A549 (cell line): Measurements from ENCODE around the gene RPGRIP1.

ENCODE experiments used
- CEBPB ChIP-seq, 2 experiments: fragments of >200 bp in 1 of 2; sonication (Bioruptor Twin) in 1 of 2; formaldehyde crosslinking in 1 of 2; IDR thresholded peaks; 2 replicates each; pipeline ENCODE4 v1.6.1; 2012 to 2016
- CTCF ChIP-seq: fragments of >200 bp; sonication (Bioruptor Twin); formaldehyde crosslinking; IDR thresholded peaks from 3 replicates; pipeline ENCODE4 v1.5.1; 2016
- RAD21 ChIP-seq, 2 experiments: fragments of >200 bp in 1 of 2; sonication (Bioruptor Twin) in 1 of 2; formaldehyde crosslinking in 1 of 2; IDR thresholded peaks in 1 of 2; conservative IDR thresholded peaks in 1 of 2; 2 replicates in 1 of 2; 3 replicates in 1 of 2; pipeline ENCODE4 v1.6.1; 2012 to 2018; ENCODE audit warnings: inconsistent platforms in 1 of 2

GRCh38 chr14:21278632-21279031 is 1.3 kb upstream of the RPGRIP1 start:
- TF ChIP-seq CEBPB (IDR thresholded peaks at IDR 0.05) = no peak
- no peak for TF ChIP-seq RAD21 (conservative IDR thresholded peaks at IDR 0.05 in 1 of 2, IDR thresholded peaks at IDR 0.05 in 1 of 2)
- TF ChIP-seq CTCF = no peak
